ENCODE data around the gene DHCR24.

The DHCR24 gene

DNA sequence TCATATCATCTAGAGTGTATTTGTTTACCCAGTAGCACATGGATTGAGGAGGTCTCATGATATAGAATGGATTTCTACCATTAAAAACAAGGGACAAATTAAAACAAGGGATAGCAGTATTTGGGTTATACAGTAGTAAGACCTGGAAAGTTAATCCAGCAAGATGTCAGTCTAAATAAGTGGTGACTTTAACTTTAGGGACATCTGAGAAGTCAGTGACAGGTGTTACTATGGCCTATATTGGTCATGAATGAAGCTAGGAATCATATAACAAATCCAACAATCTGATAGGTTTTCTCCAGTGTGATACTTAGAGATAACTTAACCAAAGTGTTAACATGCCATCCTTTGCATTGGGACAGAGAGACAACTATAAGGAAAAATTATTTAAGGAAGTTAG, 42.7 kb upstream of the DHCR24 start:
- no peaks in the 10 kb centered on the region for H3K9me3 ChIP-seq
- TF ChIP-seq CTCF (IDR thresholded peaks at IDR 0.05): no peak
- peaks cover 0 to 5% (median 0%) of the 10 kb centered on the region in 4 donors for H3K4me1 ChIP-seq
- intact Hi-C loops (cut with DNase I; ENCODE audit: low total_unique reads): no loop called here
- no peaks in the 10 kb centered on the region for H3K36me3 ChIP-seq
- no peak overlapping the region for H3K4me3 ChIP-seq
- H3K27ac ChIP-seq: no peak overlapping the region
- no peak for DNase-seq
- H3K27me3 ChIP-seq: no peaks in the 10 kb centered on the region

GRCh38 chr1:54928327-54928726, 41.3 kb upstream of the DHCR24 start:
- Histone ChIP-seq H3K27me3 (no peaks in the 10 kb centered on the region), H3K9me3 (no peaks in the 10 kb centered on the region), H3K36me3 (no peaks in the 10 kb centered on the region), H3K4me1 (peaks cover 0 to 5% (median 0%) of the 10 kb centered on the region in 4 donors), H3K27ac (no peak overlapping the region), H3K4me3 (no peak overlapping the region)
- no peak for TF ChIP-seq CTCF (IDR thresholded peaks at IDR 0.05)
- intact Hi-C loops (cut with DNase I; ENCODE audit: low total_unique reads): no loop called here
- DNase-seq: no peak

DNA sequence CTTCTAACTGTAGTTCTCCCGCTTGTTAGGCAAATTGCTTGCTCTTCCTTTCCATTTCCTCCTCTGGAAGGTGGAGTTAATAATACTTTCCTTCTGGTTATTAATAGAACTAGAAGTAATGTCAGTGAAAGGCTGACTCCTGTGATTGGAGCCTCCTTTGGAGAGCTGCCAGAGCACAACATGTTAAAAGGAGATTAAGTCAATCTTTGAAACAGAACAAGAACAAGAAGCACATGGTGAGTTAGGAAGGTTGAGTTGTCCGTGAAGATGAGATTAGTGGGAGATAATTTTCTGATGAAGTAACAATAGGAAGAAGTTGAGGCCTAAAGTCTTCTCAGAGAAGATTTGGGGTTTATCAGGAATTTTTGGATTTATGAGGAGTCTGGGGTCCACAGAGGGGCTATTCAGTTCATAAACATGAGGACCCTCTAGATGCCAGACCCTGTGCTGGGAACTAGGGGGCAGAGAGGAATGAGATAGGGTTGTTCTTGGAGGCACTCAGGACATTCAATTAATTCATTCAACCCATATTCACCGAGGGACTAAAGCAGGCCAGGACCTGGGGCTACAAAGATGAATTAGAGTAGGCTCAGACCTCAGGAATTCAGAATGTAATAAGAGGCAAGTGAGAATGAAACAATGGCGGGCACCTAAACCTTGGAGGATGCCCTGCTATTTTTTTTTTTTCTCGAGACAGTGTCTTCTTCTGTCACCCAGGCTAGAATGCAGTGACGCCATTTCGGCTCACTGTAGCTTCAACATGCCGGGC, 40.7 kb upstream of the DHCR24 start:
- H3K4me3 ChIP-seq: no peak overlapping the region
- no peaks in the 10 kb centered on the region for H3K9me3 ChIP-seq
- no peak for TF ChIP-seq CTCF (IDR thresholded peaks at IDR 0.05)
- no peak for DNase-seq
- peaks cover 0 to 5% (median 0%) of the 10 kb centered on the region in 4 donors for H3K4me1 ChIP-seq
- no peaks in the 10 kb centered on the region for H3K36me3 ChIP-seq
- no peaks in the 10 kb centered on the region for H3K27me3 ChIP-seq
- intact Hi-C loops (cut with DNase I; ENCODE audit: low total_unique reads): no loop called here
- no peak overlapping the region for H3K27ac ChIP-seq

- Histone ChIP-seq H3K27me3 (no peaks in the 10 kb centered on the region), H3K36me3 (no peaks in the 10 kb centered on the region), H3K4me1 (peaks cover 0 to 5% (median 0%) of the 10 kb centered on the region in 4 donors), H3K4me3 (no peak overlapping the region), H3K9me3 (no peaks in the 10 kb centered on the region), H3K27ac (no peak overlapping the region)
- intact Hi-C loops (cut with DNase I; ENCODE audit: low total_unique reads): no loop called here
- no peak for DNase-seq
- no peak for TF ChIP-seq CTCF (IDR thresholded peaks at IDR 0.05)
Observed at GRCh38 chr1:54926970-54927369, 40.0 kb upstream of the DHCR24 start.

DNA sequence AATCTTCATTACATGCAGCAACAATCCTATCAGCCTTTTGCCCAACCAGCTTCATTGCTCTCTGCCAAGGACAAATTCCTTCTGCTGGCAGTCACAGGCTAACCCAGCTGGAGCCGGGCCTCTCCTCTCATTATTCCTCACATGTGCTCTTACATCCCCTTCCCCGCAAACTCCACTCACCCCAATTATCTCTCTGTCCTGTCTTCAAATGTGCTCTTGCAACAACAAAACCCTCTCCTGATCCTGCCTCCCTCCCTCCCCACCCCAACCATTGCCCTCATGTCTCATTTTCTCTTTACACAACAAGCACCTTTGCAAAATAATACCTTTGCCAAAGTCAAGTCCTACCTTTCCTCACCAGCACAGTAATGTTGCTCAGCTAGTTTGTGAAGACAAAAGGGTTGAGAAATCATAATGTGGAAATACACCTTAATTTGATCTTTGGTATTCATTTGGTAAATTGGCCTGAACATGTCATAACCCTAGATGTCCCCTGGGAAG, 36.0 kb upstream of the DHCR24 start:
- no peak for DNase-seq
- H3K36me3 ChIP-seq: no peaks in the 10 kb centered on the region
- no peak overlapping the region for H3K4me3 ChIP-seq
- H3K9me3 ChIP-seq: no peaks in the 10 kb centered on the region
- no peak overlapping the region for H3K27ac ChIP-seq
- no peak for TF ChIP-seq CTCF (IDR thresholded peaks at IDR 0.05)
- peaks cover 0 to 5% (median 0%) of the 10 kb centered on the region in 4 donors for H3K4me1 ChIP-seq
- intact Hi-C loops (cut with DNase I; ENCODE audit: low total_unique reads): no loop called here
- no peaks in the 10 kb centered on the region for H3K27me3 ChIP-seq

Measured in tibial artery (tissue), 4 donors.